Stimulated activated CD8-positive, alpha-beta memory T cell treated with anti-CD3 and anti-CD28 coated beads, Interleukin-12 subunit alpha, Interleukin-12 subunit beta, amount 100 ng/mL, for 1 hour (primary cell): ENCODE data around the gene AIP.
"Not testable (repeated sequence)": the region's sequence is repeated elsewhere in the genome, so short reads cannot be mapped to it uniquely, and the experiment has no call there.

Experiments
- DNase-seq: peaks from one replicate; pipeline ENCODE4 v3.0.0-alpha.2; 2020; ENCODE audit warnings: low read depth

Gene AIP

DNA sequence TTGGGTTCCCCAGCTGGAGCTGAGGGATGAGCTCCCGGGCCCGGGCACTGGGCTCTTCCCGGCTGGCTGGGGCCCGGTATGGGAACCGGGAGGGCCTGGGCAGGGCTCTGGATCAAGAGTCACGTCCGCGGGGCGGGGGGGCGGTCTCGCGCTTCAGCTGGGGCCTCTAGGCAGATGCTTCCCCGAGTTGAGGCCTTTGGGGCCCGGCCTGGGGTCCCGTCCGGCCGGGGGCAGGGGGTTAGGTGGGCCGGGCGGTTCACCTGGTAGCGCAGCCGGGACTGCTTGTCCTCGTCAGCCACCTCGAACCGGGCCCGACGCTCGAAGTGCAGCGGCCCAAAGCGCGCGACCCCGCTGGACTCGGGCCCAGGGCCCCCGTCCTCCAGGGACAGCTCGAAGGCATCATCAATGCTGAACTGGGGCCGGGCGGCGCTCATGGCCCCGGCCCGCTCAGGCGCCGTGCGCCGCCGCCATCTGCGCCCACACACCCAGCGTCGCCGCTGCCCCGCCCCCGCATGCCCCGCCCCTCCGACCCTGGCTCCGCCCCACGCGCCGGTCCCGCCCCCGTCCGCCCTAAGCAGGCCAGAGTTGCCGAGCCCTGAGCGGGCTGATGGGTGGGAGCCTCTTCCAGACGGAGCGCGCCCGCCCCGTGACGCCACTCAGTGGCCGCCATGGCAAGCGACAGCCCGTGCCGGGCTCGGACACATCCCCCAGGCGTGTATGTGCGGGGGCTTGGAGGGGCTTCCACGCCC lies 13.9 kb upstream of the AIP start, which contains the start of gene TMEM134:
Gene TMEM134, minus strand, starts transcription at position 493 of the 749 bp plus-strand sequence. Its CDS starts 59 bp downstream, at position 434.
- peak; percentile 86 for DNase-seq

DNA sequence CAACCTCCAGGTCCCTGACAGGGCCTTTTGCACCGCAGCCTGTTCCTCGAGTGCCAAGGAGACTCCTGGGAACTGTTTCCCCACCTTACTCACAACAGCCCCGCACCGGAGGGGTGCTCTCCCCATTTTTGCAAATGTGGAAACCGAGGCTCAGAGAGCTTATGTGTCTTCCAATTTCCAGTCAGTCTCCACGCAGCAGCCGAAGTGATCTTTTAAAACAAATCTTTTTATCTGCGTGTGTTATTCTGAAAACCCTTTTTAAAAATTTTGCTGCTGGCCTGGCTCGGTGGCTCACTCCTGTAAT lies 13.4 kb upstream of the AIP start:
- DNase-seq, result no peak

DNA sequence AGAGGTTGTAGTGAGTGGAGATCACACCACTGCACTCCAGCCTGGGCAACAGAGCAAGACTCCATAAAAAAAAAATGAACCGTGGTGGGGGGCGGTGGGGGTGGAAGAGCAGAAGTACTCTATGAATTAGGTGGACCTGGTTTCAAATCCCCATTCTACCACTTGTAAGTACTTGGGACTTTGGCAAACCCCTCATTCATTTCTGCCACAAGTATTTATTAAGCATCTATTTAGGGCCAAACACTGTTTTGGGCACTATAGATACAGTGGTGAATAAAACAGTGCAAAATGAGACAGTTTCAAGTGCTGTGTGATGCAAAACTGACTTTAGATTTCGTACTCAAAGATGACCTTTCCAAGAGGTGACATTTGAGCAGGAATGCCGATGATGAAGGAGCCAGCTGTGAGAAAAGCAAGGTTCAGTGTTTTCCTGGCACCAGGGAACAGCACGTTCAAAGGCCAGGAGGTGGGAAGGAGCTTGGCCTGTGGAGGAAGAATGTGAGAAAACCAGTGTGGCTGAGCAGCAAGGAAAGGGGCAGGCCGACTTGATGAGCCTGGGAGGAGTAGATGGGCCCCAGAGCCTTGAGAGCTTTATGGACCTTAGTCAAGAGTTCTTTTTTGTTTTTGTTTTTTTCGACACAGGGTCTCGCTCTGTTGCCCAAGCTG lies 12.4 kb upstream of the AIP start:
- DNase-seq, result no peak

DNA sequence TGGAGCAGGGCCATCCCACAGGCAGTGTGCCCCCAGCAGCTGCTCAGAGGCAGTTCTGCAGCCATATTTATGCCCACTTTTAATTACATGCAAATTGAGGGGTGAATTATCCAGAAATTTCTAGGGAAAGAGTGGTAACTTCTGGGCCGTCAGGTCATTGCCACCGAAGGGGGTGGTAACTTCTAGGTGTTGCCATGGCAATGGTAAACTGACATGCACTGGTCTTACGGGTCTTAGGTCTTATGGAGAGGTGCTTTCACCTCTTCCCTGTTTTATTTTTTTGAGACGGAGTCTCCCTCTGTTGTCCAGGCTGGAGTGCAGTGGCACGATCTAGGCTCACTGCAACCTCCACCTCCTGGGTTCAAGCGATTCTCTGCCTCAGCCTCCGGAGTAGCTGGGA lies 9.9 kb upstream of the AIP start:
- DNase-seq, result no peak

DNA sequence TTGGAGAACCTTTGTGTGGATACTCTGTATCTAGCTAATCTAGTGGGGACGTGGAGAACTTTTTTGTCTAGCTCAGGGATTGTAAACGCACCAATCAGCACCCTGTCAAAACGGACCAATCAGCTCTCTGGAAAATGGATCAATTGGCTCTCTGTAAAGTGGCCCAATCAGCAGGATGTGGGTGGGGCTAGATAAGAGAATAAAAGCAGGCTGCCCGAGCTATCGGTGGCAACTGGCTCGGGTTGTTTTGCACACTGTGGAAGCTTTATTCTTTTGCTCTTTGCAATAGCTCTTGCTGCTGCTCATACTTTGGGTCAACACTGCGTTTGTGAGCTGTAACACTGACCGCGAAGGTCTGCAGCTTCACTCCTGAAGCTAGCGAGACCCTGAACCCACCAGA lies 6.1 kb upstream of the AIP start:
- DNase-seq, result not testable (repeated sequence)

DNA sequence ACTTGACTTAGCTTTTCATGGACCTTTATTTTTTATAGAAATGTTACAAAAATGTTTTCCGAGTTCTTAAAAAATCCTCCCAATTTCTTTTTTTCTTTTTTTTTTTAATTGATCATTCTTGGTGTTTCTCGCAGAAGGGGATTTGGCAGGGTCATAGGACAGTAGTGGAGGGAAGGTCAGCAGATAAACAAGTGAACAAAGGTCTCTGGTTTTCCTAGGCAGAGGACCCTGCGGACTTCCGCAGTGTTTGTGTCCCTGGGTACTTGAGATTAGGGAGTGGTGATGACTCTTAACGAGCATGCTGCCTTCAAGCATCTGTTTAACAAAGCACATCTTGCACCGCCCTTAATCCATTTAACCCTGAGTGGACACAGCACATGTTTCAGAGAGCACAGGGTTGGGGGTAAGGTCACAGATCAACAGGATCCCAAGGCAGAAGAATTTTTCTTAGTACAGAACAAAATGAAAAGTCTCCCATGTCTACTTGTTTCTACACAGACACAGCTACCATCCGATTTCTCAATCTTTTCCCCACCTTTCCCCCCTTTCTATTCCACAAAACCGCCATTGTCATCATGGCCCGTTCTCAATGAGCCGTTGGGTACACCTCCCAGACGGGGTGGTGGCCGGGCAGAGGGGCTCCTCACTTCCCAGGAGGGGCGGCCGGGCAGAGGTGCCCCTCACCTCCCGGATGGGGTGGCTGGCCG lies 5.3 kb upstream of the AIP start:
- DNase-seq, result not testable (repeated sequence)

DNA sequence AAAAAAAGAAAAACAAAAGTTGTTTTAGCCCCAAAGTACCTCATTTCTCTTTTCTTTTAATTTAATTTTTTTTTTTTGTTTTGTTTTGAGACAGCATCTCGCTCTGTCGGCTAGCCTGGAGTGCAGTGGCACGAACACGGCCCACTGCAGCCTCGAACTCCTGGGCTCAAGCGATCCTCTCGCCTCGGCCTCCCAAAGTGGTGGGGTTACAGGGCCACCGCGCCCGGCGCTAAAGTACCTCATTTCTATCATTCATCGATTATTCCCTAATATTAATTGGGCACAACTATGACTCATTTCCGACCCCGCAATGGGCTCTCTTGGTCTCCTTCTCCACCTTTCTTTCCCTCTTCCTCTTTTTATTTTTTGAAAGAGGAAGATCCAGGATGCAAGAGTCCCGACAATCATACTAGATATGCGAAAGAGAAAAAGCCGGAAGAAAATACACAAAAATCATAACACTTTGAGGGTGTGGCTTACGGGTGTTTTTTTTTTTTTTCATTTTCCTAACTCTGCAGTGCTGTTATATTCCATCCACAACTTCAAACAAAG lies 475 bp upstream of the AIP start:
- no peak for DNase-seq

DNA sequence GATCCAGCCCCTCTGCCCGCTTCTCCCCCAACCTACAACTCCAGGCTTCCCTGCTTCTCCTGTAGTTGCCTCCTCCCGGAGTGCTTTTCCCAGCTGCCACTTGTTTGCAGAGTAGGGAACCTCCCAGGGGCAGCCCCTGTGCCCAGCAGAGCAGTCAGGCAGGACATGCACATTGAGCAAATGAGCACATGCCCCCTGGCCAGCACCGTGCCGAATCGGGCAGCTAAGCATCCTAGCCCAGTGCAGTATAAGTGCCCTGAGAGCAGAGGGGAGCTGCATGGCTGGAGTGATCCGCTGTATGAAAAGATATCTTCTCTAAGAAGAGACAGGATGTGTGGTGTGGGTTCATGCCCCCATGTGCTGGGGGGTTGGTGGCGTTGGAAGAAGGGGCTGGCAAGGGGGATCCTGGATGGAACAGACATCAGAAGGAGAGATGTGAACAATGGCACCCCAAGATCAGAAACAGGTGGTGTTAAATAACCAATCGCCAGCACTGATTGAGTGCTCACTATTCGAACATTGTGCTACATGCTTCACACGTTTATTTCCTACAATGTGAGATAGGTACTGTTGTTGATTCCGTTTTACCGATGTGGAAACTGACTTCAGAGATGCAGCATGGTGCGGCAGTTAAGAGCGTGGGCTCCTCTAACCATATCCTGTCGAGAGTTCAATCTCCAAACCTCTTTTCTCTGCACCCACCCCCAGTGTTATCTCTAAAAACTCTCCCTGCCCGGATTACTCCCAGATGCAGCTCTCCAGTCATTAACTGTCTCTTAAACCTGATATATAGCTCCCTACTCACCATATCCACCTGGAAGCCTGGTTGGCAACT lies 1.2 kb downstream of the AIP start:
- DNase-seq, result no peak

DNA sequence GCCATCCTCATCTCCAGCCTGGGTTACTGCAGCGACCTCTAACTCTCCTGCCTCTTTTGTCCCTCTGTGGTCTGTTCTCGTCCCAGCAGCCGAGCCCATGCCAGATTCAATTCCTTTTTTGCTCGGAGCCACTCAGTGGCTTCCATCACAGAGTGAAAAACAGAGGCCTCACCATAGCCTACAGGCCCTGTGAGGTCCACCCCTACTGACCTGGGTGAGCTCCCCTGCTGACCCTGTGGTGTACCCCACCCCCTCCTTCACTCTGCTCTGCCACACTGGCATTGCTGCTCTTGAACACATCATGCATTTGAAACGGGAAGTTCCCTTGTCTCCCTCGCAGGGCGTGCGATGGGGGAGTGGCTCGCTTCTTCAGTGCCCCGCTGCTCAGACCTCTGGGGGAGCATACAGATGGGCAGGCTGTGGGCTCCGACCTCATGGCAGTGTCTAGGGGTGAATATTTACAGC lies 2.1 kb downstream of the AIP start:
- DNase-seq, result no peak

DNA sequence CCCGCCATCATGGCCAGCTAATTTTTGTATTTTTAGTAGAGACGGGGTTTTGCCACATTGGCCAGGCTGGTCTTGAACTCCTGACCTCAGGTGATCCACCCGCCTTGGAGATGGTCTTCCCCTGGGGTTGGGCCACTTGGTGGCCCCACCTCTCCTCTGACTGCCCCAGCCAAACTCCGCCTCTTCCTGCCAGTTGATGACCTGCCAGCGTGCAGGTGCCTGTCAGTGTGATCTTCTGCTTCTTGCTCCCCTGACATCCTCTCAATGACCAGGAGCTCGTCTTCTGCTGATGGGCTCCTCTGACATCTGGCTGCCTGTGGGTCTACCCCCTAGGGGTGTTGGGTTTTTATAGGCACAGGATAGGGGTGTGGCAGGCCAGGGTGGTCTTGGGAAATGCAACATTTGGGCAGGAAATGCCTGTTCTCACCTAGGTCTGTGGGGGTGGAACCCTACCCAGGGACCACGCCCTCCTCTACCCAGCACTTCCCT lies 3.1 kb downstream of the AIP start:
- DNase-seq, result not testable (repeated sequence)

DNA sequence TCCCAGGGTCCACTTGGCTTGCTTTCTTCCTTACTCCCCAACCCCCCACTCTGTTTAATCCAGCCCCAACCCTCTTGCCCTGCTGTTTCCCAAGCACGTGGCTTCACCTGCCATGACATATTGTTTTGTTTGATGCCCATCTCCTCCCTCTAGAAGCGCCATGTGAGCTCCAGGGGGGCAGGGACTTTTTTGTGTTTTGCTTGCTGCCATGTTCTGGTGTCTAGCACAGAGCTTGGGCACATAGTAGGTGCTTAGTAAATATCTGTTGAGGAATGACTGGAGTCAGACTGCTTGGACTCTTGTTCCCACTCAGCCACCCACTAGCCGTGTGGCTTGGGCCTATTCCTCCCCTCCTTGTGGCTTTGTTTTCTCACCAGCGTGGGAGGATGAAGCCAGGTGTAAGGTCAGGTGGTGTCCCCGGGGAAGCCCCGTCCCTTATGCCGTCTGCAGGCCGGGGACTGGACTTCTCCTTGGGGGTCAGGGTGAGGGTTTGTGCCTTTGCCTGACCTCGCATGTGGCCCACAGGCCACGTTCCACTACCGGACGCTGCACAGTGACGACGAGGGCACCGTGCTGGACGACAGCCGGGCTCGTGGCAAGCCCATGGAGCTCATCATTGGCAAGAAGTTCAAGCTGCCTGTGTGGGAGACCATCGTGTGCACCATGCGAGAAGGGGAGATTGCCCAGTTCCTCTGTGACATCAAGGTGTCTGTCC lies 3.8 kb downstream of the AIP start:
- DNase-seq, result no peak

DNA sequence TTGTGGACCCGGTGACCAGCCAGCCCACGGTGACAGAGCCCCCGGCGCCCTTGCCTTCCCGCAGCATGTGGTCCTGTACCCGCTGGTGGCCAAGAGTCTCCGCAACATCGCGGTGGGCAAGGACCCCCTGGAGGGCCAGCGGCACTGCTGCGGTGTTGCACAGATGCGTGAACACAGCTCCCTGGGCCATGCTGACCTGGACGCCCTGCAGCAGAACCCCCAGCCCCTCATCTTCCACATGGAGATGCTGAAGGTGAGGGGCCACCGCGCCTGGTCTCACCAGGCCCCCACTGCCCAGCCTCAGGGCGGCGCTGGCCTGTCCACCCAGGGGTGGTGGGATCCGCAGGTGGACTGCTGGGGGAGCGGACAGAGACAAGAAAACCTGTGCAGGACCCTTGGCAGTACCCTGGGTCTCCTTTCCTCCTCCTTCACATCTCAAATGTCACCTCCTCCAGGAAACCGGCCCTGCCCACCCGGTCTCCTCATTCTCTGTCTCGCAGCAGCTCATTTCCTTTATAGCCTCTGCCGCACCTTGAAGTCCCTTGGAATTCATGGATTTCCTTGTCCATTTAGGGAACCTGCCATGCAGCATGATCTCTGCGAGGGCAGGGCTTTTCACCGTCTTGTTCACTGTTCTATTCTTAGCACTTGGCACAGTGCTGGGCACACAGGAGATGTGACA lies 6.5 kb downstream of the AIP start:
- no peak for DNase-seq

DNA sequence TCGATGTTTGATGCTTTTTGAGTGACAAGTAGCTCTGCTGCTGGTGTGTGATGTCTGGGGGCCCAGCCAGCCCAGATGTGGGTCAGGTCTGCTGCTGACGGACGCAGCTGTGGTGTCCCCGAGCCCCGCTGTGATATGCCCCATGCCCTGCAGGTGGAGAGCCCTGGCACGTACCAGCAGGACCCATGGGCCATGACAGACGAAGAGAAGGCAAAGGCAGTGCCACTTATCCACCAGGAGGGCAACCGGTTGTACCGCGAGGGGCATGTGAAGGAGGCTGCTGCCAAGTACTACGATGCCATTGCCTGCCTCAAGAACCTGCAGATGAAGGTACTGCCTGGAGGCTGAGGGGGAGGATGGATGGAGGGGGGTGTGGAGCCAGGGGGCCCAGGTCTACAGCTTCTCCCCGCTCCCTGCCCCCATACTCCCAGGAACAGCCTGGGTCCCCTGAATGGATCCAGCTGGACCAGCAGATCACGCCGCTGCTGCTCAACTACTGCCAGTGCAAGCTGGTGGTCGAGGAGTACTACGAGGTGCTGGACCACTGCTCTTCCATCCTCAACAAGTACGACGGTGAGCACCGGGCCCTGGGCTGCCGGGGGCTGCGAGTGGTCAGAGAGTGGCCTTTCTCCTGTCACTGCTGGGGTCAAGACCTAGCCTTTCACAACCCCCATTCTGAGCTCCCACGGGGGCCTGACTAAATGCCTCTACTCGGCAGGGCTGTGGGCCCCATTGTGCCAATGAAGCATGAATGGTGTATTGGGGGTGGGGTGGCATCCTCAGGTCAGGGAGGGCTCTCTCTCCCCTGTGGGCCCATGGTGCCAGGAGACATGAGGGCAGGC lies 7.3 kb downstream of the AIP start:
- no peak for DNase-seq

DNA sequence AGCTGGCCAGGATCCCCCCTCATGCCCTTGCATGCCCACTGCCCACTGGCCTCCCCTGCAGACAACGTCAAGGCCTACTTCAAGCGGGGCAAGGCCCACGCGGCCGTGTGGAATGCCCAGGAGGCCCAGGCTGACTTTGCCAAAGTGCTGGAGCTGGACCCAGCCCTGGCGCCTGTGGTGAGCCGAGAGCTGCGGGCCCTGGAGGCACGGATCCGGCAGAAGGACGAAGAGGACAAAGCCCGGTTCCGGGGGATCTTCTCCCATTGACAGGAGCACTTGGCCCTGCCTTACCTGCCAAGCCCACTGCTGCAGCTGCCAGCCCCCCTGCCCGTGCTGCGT lies 7.9 kb downstream of the AIP start:
- DNase-seq, result no peak

DNA sequence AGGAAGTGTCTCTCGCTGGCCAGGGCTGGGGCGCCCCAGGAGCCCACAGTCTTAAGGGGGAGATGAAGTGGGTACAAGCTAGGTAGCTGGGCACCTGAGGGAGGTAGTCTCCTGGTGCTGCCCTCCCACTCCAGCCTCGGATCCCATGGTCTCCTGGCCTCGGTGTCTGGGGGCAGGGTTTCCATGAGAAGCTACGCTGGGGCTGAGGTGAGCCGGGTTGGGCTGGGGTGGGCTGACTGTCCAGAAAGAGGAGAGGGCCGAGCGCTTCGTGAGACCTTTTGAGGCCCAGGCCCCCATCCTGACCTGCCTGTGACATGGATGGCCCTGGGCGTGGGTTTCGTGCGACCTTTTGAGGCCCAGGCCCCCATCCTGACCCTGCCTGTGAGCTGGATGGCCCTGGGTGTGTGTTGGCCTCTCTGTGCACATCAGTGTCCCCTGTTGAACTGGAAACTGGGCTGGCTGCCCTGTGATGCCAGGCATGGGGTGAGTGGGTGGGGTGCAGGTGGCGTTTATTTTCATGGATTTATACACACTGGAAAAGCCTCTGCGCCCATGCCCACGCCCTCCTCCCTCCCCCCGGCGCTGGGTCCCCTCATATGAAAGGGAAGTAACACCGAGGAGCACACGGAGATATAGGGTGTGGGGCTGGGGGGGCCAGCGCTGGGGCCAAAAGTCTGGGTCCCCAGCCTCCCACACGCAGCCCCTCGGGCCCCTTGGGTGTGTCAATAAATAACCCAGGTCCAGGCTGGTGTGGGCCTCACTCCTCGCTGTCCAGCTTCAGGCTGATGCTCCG lies 8.6 kb downstream of the AIP start:
- DNase-seq, result no peak

DNA sequence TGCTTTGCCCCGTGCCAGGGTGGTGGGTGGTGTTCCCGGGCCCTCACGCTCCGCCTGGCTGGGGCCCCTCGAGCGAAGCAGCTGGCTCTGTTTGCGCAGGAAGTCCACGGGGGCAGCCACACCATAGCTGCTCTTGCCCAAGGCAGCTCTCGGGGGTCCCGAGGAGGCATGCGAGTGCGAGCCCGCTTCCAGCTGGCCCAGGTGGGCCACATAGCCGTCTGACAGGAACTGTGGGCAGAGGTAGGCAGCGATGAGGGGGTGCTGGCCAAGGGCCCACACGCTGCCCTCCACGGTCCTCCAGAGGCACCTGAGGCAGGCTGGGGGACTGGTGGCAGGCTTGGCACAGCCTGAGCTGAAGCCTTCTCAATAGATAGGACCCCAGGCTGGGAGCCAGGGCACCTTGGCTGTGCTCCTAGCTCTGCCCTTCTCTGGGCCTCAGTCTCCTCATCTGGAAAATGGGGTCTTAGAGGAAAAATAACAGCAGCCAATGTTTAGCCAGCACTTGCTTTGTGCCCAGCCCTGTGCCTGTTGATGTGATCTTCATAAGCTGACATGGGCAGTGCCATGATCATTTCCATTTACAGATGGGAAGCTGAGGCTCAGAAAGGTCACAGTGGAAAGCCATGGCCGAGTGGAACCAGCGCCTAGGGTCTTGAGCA lies 9.4 kb downstream of the AIP start:
- DNase-seq, result no peak

DNA sequence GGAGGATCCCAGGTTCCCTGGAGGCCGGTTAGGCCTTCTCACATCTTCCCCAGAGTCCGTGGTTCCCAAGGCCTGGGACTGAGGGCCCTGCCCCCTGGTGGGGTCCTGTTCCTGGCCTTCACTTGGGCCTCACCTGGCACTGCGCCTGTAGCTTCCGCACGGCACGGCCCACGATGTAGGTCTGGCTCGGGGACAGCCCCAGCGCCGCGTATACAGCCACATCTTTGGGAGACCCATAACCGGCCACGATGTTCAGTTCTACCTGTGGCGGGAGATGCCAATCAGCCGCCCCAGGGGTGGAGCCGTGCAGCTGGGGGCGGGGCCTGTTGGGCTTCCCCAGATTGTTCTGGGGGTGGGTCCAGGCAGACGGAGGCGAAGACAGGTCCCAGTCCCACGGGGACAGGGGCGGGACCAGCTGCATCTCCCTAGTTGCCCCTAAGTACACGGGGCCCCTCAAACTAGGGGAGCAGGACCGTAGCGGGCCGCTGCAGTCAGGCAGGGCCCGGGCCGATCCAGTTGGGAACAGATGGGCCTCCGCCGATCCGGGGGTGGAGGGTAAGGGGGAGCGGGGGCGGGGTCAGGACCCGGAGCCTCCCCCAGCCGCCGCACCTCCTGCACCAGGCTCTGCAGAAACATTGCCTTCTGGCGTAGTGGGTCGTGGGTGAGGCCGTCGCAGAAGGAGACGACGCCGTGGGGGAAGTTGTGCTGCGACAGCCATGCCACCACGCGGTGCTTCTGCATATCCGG lies 10.1 kb downstream of the AIP start:
- DNase-seq, result no peak
